NCI-H2081 treated with DMSO at 0.1 percent for 48 hours (cell line): ENCODE data around the gene DOCK4.

Experiments used
- DNase-seq: peaks from one replicate; lab custom pipeline; 2025; lab: John Stamatoyannopoulos, UW

The DOCK4 gene

DNA sequence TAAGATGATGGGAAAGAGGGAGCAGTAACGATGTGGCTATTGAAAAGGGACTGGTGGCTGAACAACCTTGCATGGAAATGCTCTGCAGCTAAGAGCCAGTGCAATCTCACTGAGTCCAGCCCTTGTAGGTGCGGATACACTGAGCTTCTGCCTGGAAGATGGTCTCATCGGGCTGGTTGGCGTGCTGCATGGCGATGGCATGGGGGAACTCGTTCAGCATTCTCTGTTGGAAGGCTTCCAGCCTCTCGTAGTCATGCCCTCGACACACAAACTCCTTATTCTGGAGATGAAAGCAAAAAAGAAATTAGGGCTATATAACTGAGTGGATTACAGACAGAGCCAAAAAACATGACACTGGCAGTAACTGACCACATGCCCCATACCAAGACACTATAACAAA is 446.2 kb downstream of the DOCK4 start:
- DNase-seq: no peak

DNA sequence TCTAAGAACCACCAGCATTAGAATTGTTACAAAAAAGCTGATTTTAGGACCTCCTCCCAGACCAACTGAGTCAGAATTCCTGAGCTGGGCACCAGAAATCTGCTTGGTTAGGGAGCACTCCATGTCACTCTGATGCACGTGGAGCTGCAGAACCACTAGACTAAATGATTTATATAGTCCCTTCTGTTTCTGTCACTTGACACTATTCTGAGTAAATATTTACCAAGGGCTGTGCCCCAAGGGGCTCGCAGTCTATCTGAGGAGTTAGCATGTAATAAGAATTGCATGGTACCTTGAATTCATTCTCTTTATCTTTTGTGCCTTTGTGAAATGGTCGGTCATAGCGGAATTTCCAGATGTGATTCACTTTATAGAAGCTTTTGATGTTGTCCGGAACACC is 447.9 kb downstream of the DOCK4 start:
- DNase-seq: no peak

DNA sequence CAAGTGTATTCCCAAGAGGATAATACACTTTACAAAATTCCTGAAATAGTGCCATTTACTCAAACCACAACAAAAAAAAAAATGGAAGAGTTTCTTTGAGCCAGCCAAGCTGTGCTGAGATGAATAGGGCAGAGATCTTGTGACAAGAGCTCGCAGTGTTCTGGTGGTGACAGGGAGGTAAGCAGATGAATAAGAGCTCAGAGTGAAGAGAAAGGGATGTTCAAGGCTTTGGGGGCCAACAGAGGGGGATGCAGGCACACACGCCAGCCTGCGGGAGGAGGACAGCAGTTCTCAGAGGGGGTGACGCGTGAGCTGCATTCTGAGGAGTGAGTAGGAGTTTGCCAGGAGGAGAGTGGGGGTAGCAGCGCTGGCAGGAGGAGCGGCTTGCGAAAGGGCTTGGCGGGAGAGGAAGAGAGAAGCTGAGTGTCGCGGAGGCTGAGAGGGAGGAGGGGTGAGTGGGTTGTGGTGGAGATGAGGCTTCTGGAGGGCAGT is 449.5 kb downstream of the DOCK4 start:
- DNase-seq: no peak

DNA sequence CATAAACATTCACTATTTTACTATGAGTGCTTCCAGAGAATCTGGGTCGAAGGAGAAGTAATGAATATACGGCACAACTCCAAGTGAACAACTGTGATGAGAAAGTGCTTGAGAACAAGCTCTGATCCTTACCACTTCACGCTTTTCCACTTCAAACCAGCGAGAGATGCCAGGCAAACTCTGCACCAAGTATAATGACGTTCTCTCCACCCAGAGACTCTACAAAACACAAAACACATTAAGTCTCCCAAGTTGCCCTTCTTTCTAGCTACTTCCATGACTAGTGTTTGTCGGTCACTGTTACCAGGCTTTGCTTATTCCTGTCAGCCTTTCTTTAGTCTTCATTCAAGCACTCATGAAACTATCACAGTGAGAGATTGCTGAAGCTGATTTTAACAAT is 450.8 kb downstream of the DOCK4 start:
- DNase-seq: no peak

DNA sequence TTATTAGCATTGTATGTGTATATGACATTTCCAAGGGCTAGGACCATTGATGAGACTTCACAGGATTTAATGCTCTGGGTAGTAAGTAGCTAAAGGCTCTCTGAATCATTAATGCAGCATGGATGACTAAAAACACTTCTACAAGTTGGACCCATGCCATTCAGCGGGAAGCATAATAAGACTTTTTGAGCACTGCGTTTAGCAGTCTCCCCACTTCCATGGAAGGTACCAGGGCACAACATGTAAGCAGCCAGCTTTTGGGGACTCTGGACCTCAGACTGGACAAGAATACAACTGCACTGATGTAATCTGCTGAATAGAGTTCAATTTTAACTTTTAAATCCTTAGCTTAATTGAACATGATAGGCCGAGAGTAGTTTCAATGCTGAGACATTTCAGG is 452.2 kb downstream of the DOCK4 start:
- no peak for DNase-seq

DNA sequence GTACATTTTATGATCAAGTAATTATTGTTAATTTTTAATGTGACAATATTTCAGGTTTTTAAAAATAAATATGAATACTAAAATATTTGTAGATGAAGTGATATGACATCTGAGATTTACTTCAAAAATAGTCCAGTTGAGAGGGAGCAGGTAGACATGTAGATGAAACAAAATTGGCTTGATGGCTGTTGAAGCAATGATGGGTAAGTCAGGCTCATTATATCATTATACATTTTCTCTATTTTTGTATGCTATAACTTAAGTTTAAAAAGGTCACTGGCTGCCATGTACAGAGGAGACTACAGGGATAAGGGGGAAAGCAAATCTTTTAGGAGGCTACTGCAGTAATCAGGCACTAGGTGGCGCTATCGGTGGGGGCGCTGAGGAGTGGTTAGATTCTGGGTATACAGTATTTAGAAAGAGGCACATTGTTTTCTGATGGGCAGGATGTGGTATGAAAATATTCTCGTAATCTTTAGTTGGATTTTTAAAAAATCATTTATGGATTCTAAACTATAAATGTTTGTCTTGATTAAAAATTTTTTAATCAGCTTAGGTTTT is 454.1 kb downstream of the DOCK4 start:
- DNase-seq: no peak

DNA sequence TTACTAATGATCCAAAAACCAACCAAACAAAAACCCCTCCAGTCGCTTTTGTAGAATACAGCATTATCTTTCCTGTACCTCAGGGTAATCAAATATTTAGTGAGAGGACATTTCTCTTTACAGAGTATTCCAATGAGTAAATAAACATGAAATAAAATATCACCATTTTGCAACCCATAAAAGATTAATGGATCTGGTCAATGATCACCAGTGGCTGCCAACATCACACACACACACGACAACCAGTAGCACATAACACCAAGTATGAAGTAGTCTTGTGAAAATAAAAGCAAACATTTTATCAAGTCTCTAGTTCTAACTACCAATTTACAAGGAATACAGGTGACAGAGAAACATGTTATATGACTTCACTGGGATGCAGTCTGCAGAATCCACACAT is 455.3 kb downstream of the DOCK4 start:
- no peak for DNase-seq

DNA sequence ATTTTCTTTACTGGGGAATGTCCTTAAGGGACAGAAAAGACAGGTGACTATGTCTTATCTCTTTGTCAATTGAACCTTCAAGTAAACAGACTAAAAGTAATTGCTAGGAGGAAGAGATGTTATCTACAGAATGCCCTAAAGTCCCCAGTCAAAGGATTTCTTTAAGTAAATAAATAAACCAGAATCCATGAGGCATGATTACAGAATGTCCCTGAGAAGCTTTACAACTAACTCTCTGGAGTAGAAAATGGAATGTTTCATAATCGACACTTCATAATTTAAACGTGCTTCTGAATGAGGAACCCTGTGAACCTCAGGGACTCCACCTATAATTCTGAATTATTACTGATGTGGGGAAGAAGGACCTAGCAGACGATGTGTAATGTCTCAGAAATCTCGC is 456.0 kb downstream of the DOCK4 start:
- no peak for DNase-seq

DNA sequence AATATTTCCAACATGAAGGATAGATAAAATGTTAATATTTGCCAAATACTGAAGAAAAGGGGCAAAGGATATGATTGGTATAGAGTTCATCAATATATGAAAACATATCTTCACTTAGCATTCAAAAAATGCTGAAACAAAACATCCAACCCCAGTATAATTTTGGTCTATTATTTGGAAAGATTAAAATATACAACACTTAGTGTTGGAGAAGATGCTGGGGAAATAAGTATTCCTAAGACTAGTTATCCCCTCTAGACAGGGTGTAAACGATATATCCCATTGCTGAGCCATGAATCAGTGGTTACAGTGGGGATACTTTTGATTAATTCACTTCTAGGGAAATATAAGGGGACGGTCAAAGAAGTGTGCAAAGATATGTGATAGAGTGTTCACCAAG is 456.6 kb downstream of the DOCK4 start:
- no peak for DNase-seq

DNA sequence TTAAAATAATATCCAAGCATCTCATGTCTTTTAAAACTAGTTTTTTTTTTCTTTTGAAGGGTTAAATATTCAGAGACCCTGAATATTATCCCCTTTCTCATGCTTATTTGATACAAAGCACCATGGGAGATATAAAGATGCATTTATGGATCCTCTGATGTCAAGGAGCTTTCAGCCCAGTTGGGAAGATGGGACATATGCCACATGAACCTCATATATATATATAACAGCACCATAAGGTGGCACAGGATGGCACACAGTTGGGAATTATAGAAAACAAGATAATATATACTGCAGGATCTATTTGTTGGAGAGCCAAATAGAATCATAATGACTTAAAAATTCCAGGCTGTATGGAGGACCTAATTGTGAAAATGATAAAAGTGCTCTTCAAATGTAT is 458.5 kb downstream of the DOCK4 start:
- no peak for DNase-seq

DNA sequence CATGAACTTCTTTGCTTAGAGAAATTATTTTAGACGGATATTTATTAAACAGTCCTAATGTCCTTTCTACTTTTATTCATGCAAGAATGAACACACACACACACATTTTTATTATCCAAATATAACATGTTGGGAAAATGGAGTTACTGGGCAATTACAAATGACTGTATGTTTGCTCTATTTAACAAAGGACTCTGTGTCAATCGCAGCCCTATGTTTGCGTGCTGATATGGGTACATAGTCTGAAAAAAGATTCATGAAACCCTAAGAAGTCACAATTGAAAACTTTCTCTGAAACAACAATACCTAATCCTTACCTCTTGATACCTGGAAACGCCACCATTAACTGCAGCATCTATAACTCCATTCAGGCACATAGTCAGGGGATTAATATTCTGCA is 459.2 kb downstream of the DOCK4 start:
- DNase-seq: no peak

DNA sequence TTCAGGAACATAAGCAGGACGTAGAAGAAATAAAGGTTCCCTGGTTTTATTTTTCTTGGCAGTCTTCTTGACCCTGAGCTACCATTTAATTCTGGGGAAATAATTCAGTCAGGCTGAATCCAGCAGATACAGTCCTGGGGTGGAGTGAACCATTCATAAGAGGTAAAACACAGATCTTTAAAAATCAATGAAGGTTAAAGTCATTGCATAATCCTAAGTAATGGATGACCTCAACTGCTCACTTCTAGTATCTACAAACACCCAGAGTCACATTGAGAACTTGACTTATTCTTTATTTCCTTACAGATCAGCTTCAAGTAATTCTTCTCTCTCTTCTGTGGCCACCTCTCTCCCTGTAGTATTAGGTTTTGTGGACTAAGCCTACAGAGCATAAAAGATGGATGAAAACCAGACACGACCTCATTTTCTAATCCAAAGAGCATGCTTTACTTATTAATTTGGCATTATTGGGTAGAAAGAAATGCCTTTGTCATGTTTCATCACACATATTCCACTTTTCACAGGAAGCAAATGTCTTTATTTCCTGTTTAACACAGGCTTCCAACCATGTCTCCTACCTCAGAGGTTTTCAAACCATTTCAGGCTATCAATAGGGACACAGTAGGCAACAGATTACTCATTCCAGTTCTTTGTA is 461.6 kb downstream of the DOCK4 start:
- DNase-seq: no peak

DNA sequence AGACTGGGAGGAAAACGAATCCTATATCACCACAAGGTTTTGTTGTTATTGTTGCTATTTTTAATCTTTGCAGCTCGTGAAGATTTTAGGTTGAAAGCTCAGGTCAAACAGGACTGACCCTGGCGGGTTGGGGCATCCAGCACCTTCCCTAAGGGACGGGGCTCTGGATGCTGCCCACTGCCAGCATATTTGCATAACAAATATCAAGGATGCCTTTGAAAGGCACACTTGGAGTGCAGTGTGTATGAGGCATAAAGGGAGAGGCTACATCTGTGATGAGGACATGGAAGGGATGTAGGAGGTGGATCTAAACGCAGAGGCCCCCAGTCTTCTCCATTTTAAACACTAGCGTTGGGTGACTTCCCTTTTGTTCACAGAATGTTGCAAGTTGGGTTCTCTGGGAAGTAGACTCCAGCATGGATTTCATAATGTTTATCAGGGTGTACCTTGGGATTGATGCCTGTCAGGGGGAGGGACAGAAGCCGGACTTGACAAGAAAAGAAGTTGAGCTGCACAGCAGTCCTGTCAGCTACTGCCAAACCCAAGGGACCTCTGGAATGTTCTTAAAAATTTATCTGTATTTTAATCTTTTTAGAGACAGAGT is 462.9 kb downstream of the DOCK4 start:
- no peak for DNase-seq

DNA sequence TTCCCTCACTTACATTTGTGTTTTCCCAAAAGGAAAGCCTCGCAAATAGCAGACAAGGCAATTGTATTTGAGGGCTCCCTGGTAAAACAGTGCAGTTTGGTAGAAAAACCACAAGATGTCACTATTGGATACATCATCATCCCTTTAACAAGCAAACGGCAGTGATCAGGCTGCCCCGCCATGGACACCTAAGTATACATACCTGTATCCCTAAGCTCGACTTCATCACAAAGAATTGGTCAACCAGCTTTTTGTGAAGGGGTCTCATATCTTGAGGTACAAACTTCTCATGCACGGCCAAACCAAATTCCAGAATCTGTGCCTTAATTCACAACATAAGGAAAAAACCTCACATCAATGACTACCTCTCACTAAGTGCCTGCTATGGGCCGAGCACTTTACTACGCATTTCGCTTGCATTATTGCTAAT is 464.4 kb downstream of the DOCK4 start:
- peak; percentile 48 for DNase-seq

DNA sequence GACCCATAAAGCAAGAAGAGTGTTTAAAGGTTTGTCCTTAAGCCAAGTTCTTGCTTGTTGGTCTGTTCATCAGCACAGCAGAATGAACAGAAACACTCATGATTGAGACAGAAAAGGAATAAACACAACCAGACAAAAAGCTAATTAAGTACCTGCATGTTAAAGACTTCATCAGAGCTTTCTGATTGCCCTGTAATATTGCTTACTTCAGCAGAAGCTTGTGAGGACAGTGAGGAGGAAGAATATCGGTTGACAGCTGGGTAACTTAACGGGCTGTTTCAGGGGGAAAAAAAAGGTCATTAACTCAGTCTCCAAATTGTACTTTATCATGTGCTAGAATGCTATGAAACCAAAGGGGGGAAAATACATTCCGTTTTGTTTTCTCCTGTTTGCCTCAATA is 465.3 kb downstream of the DOCK4 start:
- no peak for DNase-seq

DNA sequence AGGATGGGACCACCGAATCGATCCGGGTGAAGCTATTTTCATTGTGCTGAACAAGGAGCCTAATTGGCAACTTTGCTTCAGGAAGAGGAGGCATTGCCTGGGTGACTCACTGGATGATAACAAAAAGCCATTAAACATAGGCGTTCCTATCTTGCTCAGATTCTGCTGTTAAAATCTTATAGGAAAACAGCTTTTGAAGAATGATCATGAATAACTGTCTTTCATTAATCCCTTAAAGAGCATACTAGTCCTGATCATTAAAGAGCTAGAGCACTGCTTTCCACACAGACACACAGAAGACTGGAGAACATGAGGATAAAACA is 469.7 kb downstream of the DOCK4 start:
- DNase-seq: no peak

DNA sequence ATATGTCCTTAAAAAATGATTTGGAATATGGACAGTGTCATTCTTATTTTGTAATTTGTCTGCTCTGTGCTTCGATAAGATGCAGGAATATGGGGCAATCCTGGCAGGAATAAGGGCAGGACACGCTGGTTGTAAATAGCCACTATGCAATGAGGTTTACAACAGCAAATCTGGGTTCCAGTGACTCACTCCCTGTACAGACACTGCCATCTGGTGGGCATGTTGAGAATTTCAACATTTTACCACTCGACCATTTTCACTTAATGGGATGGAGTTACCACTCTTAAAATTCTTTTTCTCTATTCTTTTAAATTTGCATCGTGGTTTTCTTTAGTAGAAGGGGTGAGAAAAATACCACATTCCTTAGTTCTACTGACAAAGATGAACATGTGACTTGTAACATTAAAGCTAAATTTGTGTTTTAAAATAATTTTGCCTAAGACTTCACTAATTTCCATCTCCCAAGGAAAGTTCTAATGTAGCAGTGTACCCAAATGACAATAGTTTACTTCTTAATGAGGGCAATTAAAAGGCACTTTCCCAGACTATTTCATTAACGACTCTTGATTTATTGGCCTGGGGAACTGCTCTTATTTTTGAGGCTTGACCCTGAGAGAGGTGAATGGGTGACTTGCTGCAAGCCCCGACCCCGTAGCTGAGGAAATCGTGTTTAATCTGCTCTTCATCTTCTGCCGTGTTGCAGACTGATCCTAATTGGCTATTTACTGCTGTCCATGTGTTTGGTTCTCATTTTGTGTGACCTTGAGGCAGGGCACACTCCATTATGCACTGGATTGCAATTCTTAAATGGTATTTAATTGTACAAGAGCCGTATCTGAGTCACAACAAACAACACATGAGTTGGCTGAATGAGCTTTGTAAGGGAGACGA is 470.3 kb downstream of the DOCK4 start:
- peak; percentile 33 for DNase-seq

DNA sequence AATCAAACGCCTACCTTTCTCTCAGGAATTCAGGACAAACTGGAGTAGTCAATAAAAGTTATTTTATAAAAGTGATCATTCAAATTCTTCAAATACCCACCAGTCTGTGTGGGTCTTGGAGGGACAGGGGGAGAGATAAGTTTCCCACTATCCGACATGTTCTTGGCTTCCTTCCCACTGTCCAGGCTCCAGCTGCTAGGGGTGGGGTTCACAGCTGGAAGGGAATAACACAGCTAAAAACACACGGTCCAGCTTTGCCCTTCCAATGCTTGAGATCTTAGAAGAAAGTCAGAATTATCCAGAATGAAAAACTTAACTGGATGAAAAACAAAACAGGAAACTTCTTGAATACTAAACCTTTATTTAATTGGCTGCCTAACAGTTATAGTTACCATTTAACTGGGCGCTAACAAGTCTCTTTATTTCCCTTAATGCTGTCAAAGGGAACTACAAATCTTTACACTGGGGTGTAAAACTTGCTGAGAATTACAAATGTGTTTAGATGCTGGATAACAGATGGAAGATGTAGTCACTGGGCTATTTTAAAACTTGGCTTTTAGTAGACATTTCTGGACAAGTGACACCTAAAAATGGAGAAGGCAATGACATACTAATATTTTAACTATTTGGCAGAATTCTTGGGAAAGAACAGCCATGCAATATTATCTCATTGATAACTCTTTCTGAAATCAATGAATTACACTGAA is 471.1 kb downstream of the DOCK4 start:
- no peak for DNase-seq

DNA sequence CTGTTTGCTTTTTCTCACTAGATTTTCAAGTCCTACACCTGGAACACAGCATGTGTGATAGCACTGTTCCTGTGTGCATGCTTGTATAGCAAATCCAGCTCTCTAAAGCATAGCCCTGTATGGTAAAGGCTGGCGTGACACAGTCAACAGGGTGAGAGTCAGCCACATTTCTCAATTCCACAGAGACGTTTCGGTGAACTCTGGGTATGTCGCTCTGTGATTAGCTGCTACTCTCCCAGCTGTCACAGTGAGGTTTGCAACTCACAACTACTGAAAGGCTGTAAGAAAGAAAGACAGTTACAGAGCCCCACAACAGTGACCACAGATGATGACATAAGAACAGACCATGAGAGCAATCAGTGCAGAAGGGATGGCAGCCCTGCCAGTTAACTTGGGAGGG is 473.3 kb downstream of the DOCK4 start:
- DNase-seq: no peak

DNA sequence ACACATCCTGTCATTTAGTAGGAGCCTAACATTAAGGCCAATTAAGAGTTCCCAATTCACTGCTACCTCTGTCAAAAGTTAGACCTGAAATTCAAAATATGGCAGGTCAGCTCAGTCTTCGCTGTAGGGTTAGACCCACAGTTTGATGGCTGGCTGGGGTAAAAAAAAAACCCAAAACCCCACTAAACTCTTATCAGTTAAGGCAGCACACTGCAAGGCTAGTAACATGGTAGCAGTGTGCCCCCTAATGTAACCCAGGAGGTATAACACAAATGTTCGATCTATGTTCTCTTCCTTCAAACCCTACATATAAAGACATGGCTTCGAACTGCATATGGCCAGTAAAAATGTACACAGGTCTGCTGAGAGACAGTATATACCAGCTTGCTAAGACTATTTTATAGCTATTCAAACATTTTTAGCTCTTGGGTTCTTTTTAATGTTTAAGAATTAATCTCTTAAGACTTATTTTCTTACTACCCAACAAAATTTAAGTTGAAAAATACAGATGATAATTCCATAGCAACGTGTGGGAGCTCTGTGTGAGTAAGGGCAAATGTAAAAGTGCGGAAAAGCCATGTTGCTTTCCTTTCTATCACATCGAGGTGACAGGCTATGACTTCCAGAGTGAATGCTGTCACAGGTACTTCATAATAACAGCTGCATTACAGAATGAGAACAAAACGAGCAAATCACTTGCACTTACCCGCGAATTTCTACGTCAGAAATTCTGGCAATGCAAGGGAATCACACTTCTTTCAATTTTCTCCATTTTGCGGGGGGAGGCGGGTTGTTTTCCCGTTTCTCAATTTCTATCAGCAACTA is 475.5 kb downstream of the DOCK4 start:
- peak; percentile 32 for DNase-seq

DNA sequence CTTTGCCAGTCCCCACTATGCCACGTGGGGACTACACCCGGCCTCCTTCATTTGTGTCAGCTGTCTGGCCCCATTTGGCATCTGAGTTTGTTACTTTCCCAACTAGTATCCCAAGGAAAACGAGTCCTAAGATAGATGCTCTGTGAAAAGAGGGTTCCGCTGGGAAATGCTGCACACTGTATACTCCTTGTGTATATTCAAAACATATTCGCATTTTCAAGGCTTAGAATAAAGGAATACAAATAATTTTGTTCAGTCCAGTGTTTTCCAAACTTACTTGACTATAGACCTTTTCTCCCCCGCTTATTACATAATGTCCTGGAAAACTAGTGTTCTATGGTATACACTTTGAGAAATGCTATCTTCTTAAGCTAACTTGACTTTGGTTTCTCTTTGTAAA is 476.1 kb downstream of the DOCK4 start:
- DNase-seq: no peak
